Lung (tissue), 12 donors: ENCODE data around the gene RPL5. TPM values are rescaled to one million over a fixed set of nuclear protein-coding genes. Genes with fewer than 3 reads are reported as not detected.

Experiments used
- ATAC-seq: fragments of 200-7000 bp; cut with Tn5 transposase; one replicate; pipeline ENCODE4 v1.9.1; 2020; ENCODE audit warnings: moderate number of reproducible peaks; ENCODE audit not compliant: insufficient read depth, low FRiP score
- DNase-seq, 3 donors: peaks; one replicate each; pipeline ENCODE4 v3.0.0-alpha.2; 2013 to 2017
- H3K27ac ChIP-seq, 2 donors: one replicate each; pipeline ENCODE4 v1.5.1; 2013; ENCODE audit warnings: mild to moderate bottlenecking in 2 of 2, moderate library complexity in 2 of 2, control low read depth in 1 of 2, inconsistent platforms in 1 of 2, low read depth in 1 of 2, low read length in 1 of 2
- H3K27me3 ChIP-seq, 3 donors: one replicate each; pipeline ENCODE4 v1.5.1; 2013; ENCODE audit warnings: low read length in 2 of 3; ENCODE audit not compliant: control insufficient read depth in 3 of 3, insufficient read depth in 3 of 3
- H3K36me3 ChIP-seq, 4 donors: one replicate each; pipeline ENCODE4 v1.5.1; 2013; ENCODE audit warnings: low read length in 4 of 4, mild to moderate bottlenecking in 1 of 4, moderate library complexity in 1 of 4; ENCODE audit not compliant: control insufficient read depth in 4 of 4, insufficient read depth in 4 of 4
- H3K4me1 ChIP-seq, 5 donors: one replicate each; pipeline ENCODE4 v1.5.1; 2013; ENCODE audit warnings: low read length in 5 of 5, mild to moderate bottlenecking in 2 of 5, moderate library complexity in 1 of 5; ENCODE audit not compliant: control insufficient read depth in 5 of 5, insufficient read depth in 5 of 5
- H3K4me3 ChIP-seq: one replicate; pipeline ENCODE4 v1.5.1; 2013; ENCODE audit warnings: mild to moderate bottlenecking, control low read depth, moderate library complexity
- H3K9ac ChIP-seq, 2 donors: one replicate each; pipeline ENCODE4 v1.5.1; 2013; ENCODE audit warnings: low read length in 2 of 2, control low read depth in 1 of 2; ENCODE audit not compliant: insufficient read depth in 1 of 2
- H3K9me3 ChIP-seq, 4 donors: one replicate each; pipeline ENCODE4 v1.5.1; 2013; ENCODE audit warnings: low read length in 3 of 4, mild to moderate bottlenecking in 1 of 4, moderate library complexity in 1 of 4; ENCODE audit not compliant: control insufficient read depth in 4 of 4, insufficient read depth in 3 of 4
- WGBS, 2 donors: extraction: QIAGEN DNeasy Blood & Tissue Kit; methylation state at CpG; one replicate each; pipeline ENCODE4 v1.1.7; 2013; 5-methylcytosine and 5-hydroxymethylcytosine counted together
- polyA plus RNA-seq, 2 donors: library from polyadenylated mRNA; stranded (reverse); fragments of 200-250 nt; gene quantifications; one replicate each; pipeline ENCODE4 v1.2.1, GENCODE V29; 2013
- total RNA-seq, 2 donors: library from RNA; depleted of rRNA in 1 of 2; stranded (reverse); fragments of >200 nt in 1 of 2; gene quantifications; one replicate each; pipeline ENCODE4 v1.2.1, GENCODE V29; 2014 to 2021
- TF ChIP-seq, protein P1 (sequence below): IDR thresholded peaks from 2 replicates; pipeline ENCODE4 v1.5.1; 2012; ENCODE audit warnings: mild to moderate bottlenecking; ENCODE audit errors: control extremely low read depth, extremely low read depth
- donor health status: control.
- donor health status: control.
- donor health status: Bipolar disorder and iron deficiency.
- donor health status: healthy.
- donor health status: DM: yes; HTN: yes; CAD: no.

RPL5 gene
- total and polyA plus RNA-seq, 4 donors: 669 to 2,312 (median 1,354) TPM

DNA sequence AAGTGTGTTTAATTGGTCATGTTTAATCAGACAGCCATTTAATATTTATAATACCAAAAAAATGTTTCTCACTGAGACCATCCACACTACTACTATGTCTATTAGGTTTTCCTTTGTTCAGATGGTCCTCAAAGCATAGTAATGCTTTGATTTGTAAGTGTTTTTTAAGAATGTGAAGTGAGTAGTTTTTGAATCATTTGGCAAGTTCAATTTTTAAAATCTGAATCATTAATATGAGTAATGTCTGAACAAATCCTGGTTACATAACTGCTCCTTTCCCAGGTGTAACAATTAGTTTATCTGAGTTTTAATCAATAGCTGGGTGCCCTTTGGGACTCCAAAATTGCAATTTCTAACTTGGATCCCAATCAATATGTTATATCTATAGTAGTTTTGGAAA lies 23.5 kb upstream of the RPL5 start:
- H3K27ac ChIP-seq: peak overlapping the region in 1 of 2 donors; percentile 49
- no peak for ATAC-seq

DNA sequence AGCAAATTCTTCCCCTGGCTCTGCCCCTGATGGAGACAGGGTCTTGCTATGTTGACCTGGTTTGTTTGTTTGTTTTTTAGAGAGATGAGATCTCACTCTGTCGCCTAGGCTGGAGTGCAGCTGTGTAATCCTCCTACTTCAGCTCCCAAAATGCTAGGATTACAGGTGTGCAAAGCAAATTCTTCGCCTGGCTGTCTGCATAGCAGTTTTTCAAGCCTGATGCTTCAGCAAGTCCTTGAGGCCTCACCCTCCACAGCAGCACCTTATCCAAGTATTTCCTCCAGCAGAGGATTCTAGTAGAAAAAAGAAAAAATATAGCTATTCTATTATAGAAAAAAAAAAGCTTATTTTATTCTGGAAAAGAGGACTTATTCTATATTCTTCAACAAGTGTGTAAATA lies 15.1 kb upstream of the RPL5 start:
- H3K27me3 ChIP-seq: no peaks in the 10 kb centered on the region
- ATAC-seq: no peak
- no peaks in the 10 kb centered on the region for H3K4me1 ChIP-seq
- H3K9me3 ChIP-seq: no peaks in the 10 kb centered on the region
- no peak for DNase-seq
- TF ChIP-seq, protein P1, sequence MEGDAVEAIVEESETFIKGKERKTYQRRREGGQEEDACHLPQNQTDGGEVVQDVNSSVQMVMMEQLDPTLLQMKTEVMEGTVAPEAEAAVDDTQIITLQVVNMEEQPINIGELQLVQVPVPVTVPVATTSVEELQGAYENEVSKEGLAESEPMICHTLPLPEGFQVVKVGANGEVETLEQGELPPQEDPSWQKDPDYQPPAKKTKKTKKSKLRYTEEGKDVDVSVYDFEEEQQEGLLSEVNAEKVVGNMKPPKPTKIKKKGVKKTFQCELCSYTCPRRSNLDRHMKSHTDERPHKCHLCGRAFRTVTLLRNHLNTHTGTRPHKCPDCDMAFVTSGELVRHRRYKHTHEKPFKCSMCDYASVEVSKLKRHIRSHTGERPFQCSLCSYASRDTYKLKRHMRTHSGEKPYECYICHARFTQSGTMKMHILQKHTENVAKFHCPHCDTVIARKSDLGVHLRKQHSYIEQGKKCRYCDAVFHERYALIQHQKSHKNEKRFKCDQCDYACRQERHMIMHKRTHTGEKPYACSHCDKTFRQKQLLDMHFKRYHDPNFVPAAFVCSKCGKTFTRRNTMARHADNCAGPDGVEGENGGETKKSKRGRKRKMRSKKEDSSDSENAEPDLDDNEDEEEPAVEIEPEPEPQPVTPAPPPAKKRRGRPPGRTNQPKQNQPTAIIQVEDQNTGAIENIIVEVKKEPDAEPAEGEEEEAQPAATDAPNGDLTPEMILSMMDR: no peak
- no peak overlapping the region for H3K27ac ChIP-seq
- H3K9ac ChIP-seq: no peak overlapping the region
- H3K36me3 ChIP-seq: no peaks in the 10 kb centered on the region
- H3K4me3 ChIP-seq: no peak overlapping the region
- 61 to 81% methylated on average over 2 of the region's 2 CpGs for WGBS, 2 donors

More for the DNA sequence above, 23.5 kb upstream of the RPL5 start:
- Histone ChIP-seq H3K27me3 (no peaks in the 10 kb centered on the region), H3K9me3 (no peaks in the 10 kb centered on the region), H3K4me3 (no peak overlapping the region), H3K9ac (no peak overlapping the region), H3K4me1 (peaks cover 0 to 9% (median 0%) of the 10 kb centered on the region in 5 donors), H3K36me3 (no peaks in the 10 kb centered on the region)
- TF ChIP-seq, protein P1: no peak
- DNase-seq: no peak

DNA sequence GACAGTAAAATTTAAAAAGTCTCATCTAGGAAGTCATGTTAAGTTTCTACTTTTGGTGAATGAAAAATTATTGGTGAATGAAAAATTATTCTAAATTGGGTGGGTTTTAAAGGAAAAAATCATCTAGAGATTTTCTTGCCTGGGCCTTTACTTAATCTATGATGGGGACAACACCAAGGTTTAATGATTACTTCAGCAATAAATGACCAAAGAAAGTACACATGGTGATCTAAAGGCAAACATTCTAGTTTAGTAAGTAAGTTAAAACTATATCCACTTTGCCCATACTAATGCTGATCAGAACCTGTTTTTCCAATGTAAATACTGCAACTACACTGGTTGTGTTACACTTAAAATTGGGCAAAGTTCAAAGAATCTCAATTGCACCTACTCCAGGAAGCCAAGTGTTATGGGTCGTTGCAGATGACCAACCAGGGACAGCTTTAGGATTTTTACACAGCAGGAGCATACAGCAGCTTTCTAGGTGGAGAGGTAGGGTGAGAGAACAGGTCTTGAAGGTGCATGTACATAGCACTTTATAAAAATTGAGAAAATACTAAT lies 14.6 kb upstream of the RPL5 start:
- DNase-seq: peak in 1 of 3 donors; percentile 46
- ATAC-seq: no peak
- TF ChIP-seq, protein P1: no peak

More for the DNA sequence above, 14.6 kb upstream of the RPL5 start:
- Histone ChIP-seq H3K4me1 (no peaks in the 10 kb centered on the region), H3K27ac (no peak overlapping the region), H3K36me3 (no peaks in the 10 kb centered on the region), H3K27me3 (no peaks in the 10 kb centered on the region), H3K9ac (no peak overlapping the region), H3K9me3 (no peaks in the 10 kb centered on the region), H3K4me3 (no peak overlapping the region)
- 52 to 76% methylated on average over 1 of the region's 1 CpG for WGBS, 2 donors
